Measurements from ENCODE around the gene PDCD7. TPM values are rescaled to one million over a fixed set of nuclear protein-coding genes. Genes with fewer than 3 reads are reported as not detected.

The PDCD7 gene
- total RNA-seq, 1 experiment from 2014 or later = 23.5 TPM

GRCh38 chr15:65087411-65087810, 46.2 kb downstream of the PDCD7 start:
- Mint-ChIP-seq H3K27me3 (ENCODE audit: low read depth) (peaks cover 10% of the 10 kb centered on the region), H3K27ac (peak overlapping the region; percentile 44; the same call in 1 of the 2 replicates)

More at GRCh38 chr15:65087411-65087810, 46.2 kb downstream of the PDCD7 start:
- ChIA-PET POLR2A (interaction anchor here (1.0 kb wide), 1 partner anchor 15 kb away, joined by 4 read pairs; no protein-coding TSS in a partner anchor), CTCF (interaction anchor here (0.7 to 15.1 kb wide), 18 partner anchors 10 to 858 kb away, joined by 3 to 308 read pairs (median 6); partner anchors contain the start of genes CLPX, KBTBD13 and RASL12)
- Mint-ChIP-seq H3K4me1 (peaks cover 60% of the 10 kb centered on the region), H3K4me3 (no peak overlapping the region), H3K9me3 (no peaks in the 10 kb centered on the region), H3K36me3 (no peaks in the 10 kb centered on the region)
- DNase-seq (ENCODE audit: low spot score) (no peak), ATAC-seq (no peak)
- TF ChIP-seq MYBL2 (CRISPR knock-in tag; IDR thresholded peaks at IDR 0.05) = no peak
- TF ChIP-seq RORB (CRISPR knock-in tag; IDR thresholded peaks at IDR 0.05) = no peak
- no peak for TF ChIP-seq ZNF317 (CRISPR knock-in tag; IDR thresholded peaks at IDR 0.05; ENCODE audit: borderline replicate concordance, low read depth)
- no peak for TF ChIP-seq CTCF (IDR thresholded peaks at IDR 0.05)
- TF ChIP-seq SMAD3 (CRISPR knock-in tag; IDR thresholded peaks at IDR 0.05; ENCODE audit: borderline replicate concordance) = no peak
- no peak for TF ChIP-seq SP1 (CRISPR knock-in tag; conservative IDR thresholded peaks at IDR 0.05)
- no peak for TF ChIP-seq JUN (CRISPR knock-in tag; IDR thresholded peaks at IDR 0.05)
- TF ChIP-seq ZBTB43 (CRISPR knock-in tag; IDR thresholded peaks at IDR 0.05) = no peak
- TF ChIP-seq CREM (CRISPR knock-in tag; IDR thresholded peaks at IDR 0.05) = no peak
- TF ChIP-seq MAX (CRISPR knock-in tag; IDR thresholded peaks at IDR 0.05) = no peak
- no peak for TF ChIP-seq ZBTB21 (CRISPR knock-in tag; IDR thresholded peaks at IDR 0.05; ENCODE audit: borderline replicate concordance)
- TF ChIP-seq ZMAT4 (CRISPR knock-in tag; IDR thresholded peaks at IDR 0.05) = no peak
- no peak for TF ChIP-seq GRHL2 (CRISPR knock-in tag; IDR thresholded peaks at IDR 0.05; ENCODE audit: insufficient replicate concordance, severe bottlenecking)
- TF ChIP-seq TP53 (CRISPR knock-in tag; IDR thresholded peaks at IDR 0.05) = no peak
- TF ChIP-seq NR1H2 (CRISPR knock-in tag; IDR thresholded peaks at IDR 0.05) = no peak
- TF ChIP-seq ERG (CRISPR knock-in tag; IDR thresholded peaks at IDR 0.05) = no peak
- TF ChIP-seq SOX15 (CRISPR knock-in tag; IDR thresholded peaks at IDR 0.05) = no peak
- no peak for TF ChIP-seq TCF7 (CRISPR knock-in tag; IDR thresholded peaks at IDR 0.05; ENCODE audit: low read depth)
- no peak for TF ChIP-seq PRDM15 (CRISPR knock-in tag; IDR thresholded peaks at IDR 0.05)
